GM12878 (cell line): ENCODE results near the gene RAD51B. TPM values are rescaled to one million over a fixed set of nuclear protein-coding genes. Genes with fewer than 3 reads are reported as not detected.
A peak's percentile ranks its signal among the peaks of the same experiment; 100 is the strongest.

Experiments used
- ATAC-seq: fragments of 200-7000 bp; cut with Tn5 transposase; 3 replicates; pipeline ENCODE4 v1.9.1; 2020; ENCODE audit warnings: mild to moderate bottlenecking, moderate library complexity
- BruUV-seq: library from RNA; stranded (reverse); fragments of 400-500 nt; replicated peaks from 2 replicates; lab custom pipeline; 2021; lab: Mats Ljungman, UMichigan
- CTCF ChIA-PET: fragments of 300-600 bp; sonication (Branson Sonifier 250); formaldehyde crosslinking; extraction: SDS; loops from one replicate; lab custom pipeline; 2021; ENCODE audit warnings: inconsistent platforms; lab: Yijun Ruan, JAX
- POLR2A ChIA-PET: fragments of 350-600 bp; formaldehyde crosslinking; extraction: SDS; loops from one replicate; lab custom pipeline; 2021; ENCODE audit warnings: inconsistent platforms; lab: Charles Lee
- RAD21 ChIA-PET: fragments of 300-600 bp; sonication (Branson Sonifier 250); formaldehyde crosslinking; loops from one replicate; lab custom pipeline; 2023; ENCODE audit warnings: antibody characterized with exemption; ENCODE audit not compliant: unreplicated experiment; lab: Charles Lee
- SMC1A ChIA-PET: fragments of 300-600 bp; sonication (Branson Sonifier 250); formaldehyde crosslinking; loops from one replicate; lab custom pipeline; 2023; ENCODE audit not compliant: unreplicated experiment, uncharacterized antibody; lab: Charles Lee
- DNase-seq: peaks from one replicate; pipeline ENCODE4 v3.0.0-alpha.2; 2011; ENCODE audit warnings: low read depth, low spot score
- FAIRE-seq: peaks from 3 replicates; lab custom pipeline; 2011; peaks lifted over from hg19 to GRCh38; lab: Jason Lieb, UNC
- H2AFZ ChIP-seq: 2 replicates; pipeline ENCODE4 v1.6.0; 2011; ENCODE audit warnings: low read depth, low read length, control low read depth; ENCODE audit not compliant: control insufficient read depth
- H3K27ac ChIP-seq: 2 replicates; pipeline ENCODE4 v1.5.1; 2011; ENCODE audit warnings: control low read depth; ENCODE audit not compliant: control insufficient read depth, insufficient read depth
- H3K27me3 ChIP-seq, 2 experiments: replicated peaks in 1 of 2; 2 replicates each; pipeline versions ENCODE4 v1.6.0 to v1.6.1; 2011; ENCODE audit warnings: low read length in 1 of 2; ENCODE audit not compliant: control insufficient read depth in 2 of 2, insufficient read depth in 2 of 2
- H3K36me3 ChIP-seq, 2 experiments: 2 replicates each; pipeline ENCODE4 v1.5.1; 2011; ENCODE audit warnings: low read length in 1 of 2; ENCODE audit not compliant: control insufficient read depth in 2 of 2, insufficient read depth in 2 of 2
- H3K4me1 ChIP-seq: 2 replicates; pipeline ENCODE4 v1.6.1; 2011; ENCODE audit warnings: mild to moderate bottlenecking, low read length, moderate library complexity, mixed read lengths; ENCODE audit not compliant: control insufficient read depth, insufficient read depth
- H3K4me2 ChIP-seq: 2 replicates; pipeline ENCODE4 v1.6.0; 2011; ENCODE audit warnings: control low read depth; ENCODE audit not compliant: control insufficient read depth, insufficient read depth
- H3K4me3 ChIP-seq: fragments of 200-600 bp; sonication (generic); 2 replicates; pipeline ENCODE4 v1.5.1; 2016
- H3K79me2 ChIP-seq: 2 replicates; pipeline ENCODE4 v1.6.0; 2011; ENCODE audit warnings: low read length; ENCODE audit not compliant: control insufficient read depth, insufficient read depth
- H3K9ac ChIP-seq: 2 replicates; pipeline ENCODE4 v1.8.0; 2011; ENCODE audit warnings: low read length, control low read depth, mixed read lengths; ENCODE audit not compliant: control insufficient read depth, insufficient read depth
- H3K9me3 ChIP-seq: replicated peaks from 3 replicates; pipeline ENCODE4 v1.5.1; 2011; ENCODE audit warnings: mild to moderate bottlenecking, low read length; ENCODE audit not compliant: control insufficient read depth, insufficient read depth
- H4K20me1 ChIP-seq: 2 replicates; pipeline ENCODE4 v1.6.0; 2011; ENCODE audit not compliant: control insufficient read depth, insufficient read depth
- BCL3 ChIP-seq: IDR thresholded peaks from 2 replicates; pipeline ENCODE4 v1.6.1; 2011; ENCODE audit warnings: borderline replicate concordance, low read depth, mild to moderate bottlenecking, moderate library complexity, low read length; ENCODE audit not compliant: insufficient read depth, poor library complexity, severe bottlenecking
- CEBPB ChIP-seq, 2 experiments: fragments of 150-350 bp in 1 of 2; IDR thresholded peaks; 2 replicates each; pipeline ENCODE4 v1.6.1; 2012 to 2014; ENCODE audit warnings: low read depth in 2 of 2, low read length in 2 of 2, borderline replicate concordance in 1 of 2, inconsistent platforms in 1 of 2
- CHD1 ChIP-seq: IDR thresholded peaks from 2 replicates; pipeline ENCODE4 v1.6.1; 2012; ENCODE audit warnings: low read depth, low read length, improper control_type of control experiment
- MAX ChIP-seq: IDR thresholded peaks from 2 replicates; pipeline ENCODE4 v1.6.1; 2012; ENCODE audit warnings: low read depth, low read length, improper control_type of control experiment
- NBN ChIP-seq: fragments of 450-650 bp; IDR thresholded peaks from 2 replicates; pipeline ENCODE4 v1.6.1; 2016
- NFXL1 ChIP-seq: fragments of 450-650 bp; IDR thresholded peaks from 2 replicates; pipeline ENCODE4 v1.6.1; 2017; ENCODE audit warnings: antibody characterized with exemption, mild to moderate bottlenecking, borderline replicate concordance
- PAX8 ChIP-seq: fragments of 450-650 bp; IDR thresholded peaks from 2 replicates; pipeline ENCODE4 v1.6.1; 2017; ENCODE audit warnings: mild to moderate bottlenecking, moderate library complexity
- PBX3 ChIP-seq: IDR thresholded peaks from 2 replicates; pipeline ENCODE4 v1.6.1; 2011; ENCODE audit warnings: mild to moderate bottlenecking, low read depth, low read length, moderate library complexity; ENCODE audit not compliant: insufficient replicate concordance
- PML ChIP-seq: IDR thresholded peaks from 2 replicates; pipeline ENCODE4 v1.6.1; 2012; ENCODE audit warnings: low read length, inconsistent platforms
- TARDBP ChIP-seq: IDR thresholded peaks from 2 replicates; pipeline ENCODE4 v1.6.1; 2016; ENCODE audit warnings: borderline replicate concordance
- TCF12 ChIP-seq: IDR thresholded peaks from 2 replicates; pipeline ENCODE4 v1.6.1; 2011; ENCODE audit warnings: low read depth, mild to moderate bottlenecking, low read length
- WGBS: methylation state at CpG from one replicate; pipeline ENCODE4 v1.1.6; 2016; ENCODE audit warnings: low lambda C conversion rate; ENCODE audit not compliant: insufficient replicate concordance, insufficient coverage; ENCODE audit errors: missing lambda C conversion rate; 5-methylcytosine and 5-hydroxymethylcytosine counted together
- in situ Hi-C: fragments of 300-500 bp; cut with MboI; formaldehyde crosslinking; loops from 9 replicates; pipeline ENCODE4 v1.14.3; 2018; ENCODE audit warnings: mixed read lengths
- intact Hi-C: fragments of 100-400 bp; cut with micrococcal nuclease; formaldehyde crosslinking; loops from one replicate; pipeline ENCODE4 v1.14.2; 2022; ENCODE audit not compliant: unreplicated experiment
- polyA plus RNA-seq, 11 experiments: library from polyadenylated mRNA; depleted of rRNA in 4 of 11; unstranded in 6 of 11; stranded (reverse) in 5 of 11; fragments of >200 nt; fragmentation: Nextera tagmentation in 4 of 11; fragmentation: Illumina TruSeq in 1 of 11; extraction: Ambion mirVana in 4 of 11; extraction: Trizol in 1 of 11; gene quantifications; 1 replicate in 1 of 11; 2 replicates in 10 of 11; pipeline versions ENCODE4 v1.2.1 to v1.2.3, GENCODE V29; 2011 to 2016; ENCODE audit warnings: inconsistent platforms in 2 of 11, missing spikeins in 2 of 11, low read depth in 1 of 11
- total RNA-seq, 4 experiments: library from RNA; depleted of rRNA in 3 of 4; stranded (reverse); fragments of >200 nt in 3 of 4; fragmentation: Illumina TruSeq in 1 of 4; extraction: Trizol in 1 of 4; gene quantifications; 2 replicates each; pipeline versions ENCODE4 v1.2.1 to v1.2.3, GENCODE V29; 2013 to 2021
- TF ChIP-seq, protein P1 (sequence below): IDR thresholded peaks from 2 replicates; pipeline ENCODE4 v1.6.1; 2011; ENCODE audit warnings: low read depth, mild to moderate bottlenecking, low read length, moderate library complexity, borderline replicate concordance; ENCODE audit errors: extremely low read depth
- TF ChIP-seq, protein P2 (sequence below): IDR thresholded peaks from 2 replicates; pipeline ENCODE4 v1.6.1; 2011; ENCODE audit warnings: borderline replicate concordance, low read depth, mild to moderate bottlenecking, moderate library complexity, mixed read lengths, low read length; ENCODE audit not compliant: insufficient read depth; ENCODE audit errors: extremely low read length
- TF ChIP-seq, protein P3 (sequence below): fragments of 450-650 bp; IDR thresholded peaks from 2 replicates; pipeline ENCODE4 v1.6.1; 2017; ENCODE audit warnings: mild to moderate bottlenecking

RAD51B gene
- total and polyA plus RNA-seq, 10 of the 15 experiments (the other 5 are each of a cell fraction or from before 2014, with no cell fraction given): 9.8 to 26.8 (median 21.3) TPM

GRCh38 chr14:68312884-68313610 is 493.5 kb downstream of the RAD51B start (continued):
- TF ChIP-seq BCL3 (peak; percentile 96), TARDBP (0 out of 2 replicates have a peak, but pooled peaks have one; percentile 18)

GRCh38 chr14:68314642-68315041 is 495.1 kb downstream of the RAD51B start:
- ChIA-PET RAD21 (interaction anchor here (1.0 to 13.1 kb wide), 22 partner anchors 8 to 475 kb away, joined by 3 to 197 read pairs (median 10); no protein-coding TSS in a partner anchor), POLR2A (interaction anchor here (0.9 to 4.3 kb wide), 11 partner anchors 10 to 92 kb away, joined by 3 to 17 read pairs (median 9); no protein-coding TSS in a partner anchor), SMC1A (interaction anchor here (0.5 to 12.5 kb wide), 28 partner anchors 8 to 501 kb away, joined by 3 to 151 read pairs (median 15); no protein-coding TSS in a partner anchor), CTCF (interaction anchor here (0.6 to 3.6 kb wide), 13 partner anchors 9 to 94 kb away, joined by 3 to 18 read pairs (median 5); no protein-coding TSS in a partner anchor)
- FAIRE-seq (no peak), ATAC-seq (no peak), DNase-seq (no peak)
- H3K4me2 ChIP-seq: no peak overlapping the region
- H3K9me3 ChIP-seq: no peaks in the 10 kb centered on the region
- H3K9ac ChIP-seq: no peak overlapping the region
- in situ Hi-C loops: no loop called here
- TF ChIP-seq MAX (no peak), TCF12 (no peak), PML (no peak), PAX8 (no peak), NBN (no peak), PBX3 (no peak), NFXL1 (no peak), CHD1 (no peak), CEBPB (IDR thresholded peaks at IDR 0.05; ENCODE audit: borderline replicate concordance in 1 of 2, low read depth in 2 of 2, low read length in 2 of 2) (no peak)
- TF ChIP-seq, protein P1, sequence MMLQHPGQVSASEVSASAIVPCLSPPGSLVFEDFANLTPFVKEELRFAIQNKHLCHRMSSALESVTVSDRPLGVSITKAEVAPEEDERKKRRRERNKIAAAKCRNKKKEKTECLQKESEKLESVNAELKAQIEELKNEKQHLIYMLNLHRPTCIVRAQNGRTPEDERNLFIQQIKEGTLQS: no peak
- TF ChIP-seq, protein P2, sequence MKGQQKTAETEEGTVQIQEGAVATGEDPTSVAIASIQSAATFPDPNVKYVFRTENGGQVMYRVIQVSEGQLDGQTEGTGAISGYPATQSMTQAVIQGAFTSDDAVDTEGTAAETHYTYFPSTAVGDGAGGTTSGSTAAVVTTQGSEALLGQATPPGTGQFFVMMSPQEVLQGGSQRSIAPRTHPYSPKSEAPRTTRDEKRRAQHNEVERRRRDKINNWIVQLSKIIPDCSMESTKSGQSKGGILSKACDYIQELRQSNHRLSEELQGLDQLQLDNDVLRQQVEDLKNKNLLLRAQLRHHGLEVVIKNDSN: no peak
- TF ChIP-seq, protein P3, sequence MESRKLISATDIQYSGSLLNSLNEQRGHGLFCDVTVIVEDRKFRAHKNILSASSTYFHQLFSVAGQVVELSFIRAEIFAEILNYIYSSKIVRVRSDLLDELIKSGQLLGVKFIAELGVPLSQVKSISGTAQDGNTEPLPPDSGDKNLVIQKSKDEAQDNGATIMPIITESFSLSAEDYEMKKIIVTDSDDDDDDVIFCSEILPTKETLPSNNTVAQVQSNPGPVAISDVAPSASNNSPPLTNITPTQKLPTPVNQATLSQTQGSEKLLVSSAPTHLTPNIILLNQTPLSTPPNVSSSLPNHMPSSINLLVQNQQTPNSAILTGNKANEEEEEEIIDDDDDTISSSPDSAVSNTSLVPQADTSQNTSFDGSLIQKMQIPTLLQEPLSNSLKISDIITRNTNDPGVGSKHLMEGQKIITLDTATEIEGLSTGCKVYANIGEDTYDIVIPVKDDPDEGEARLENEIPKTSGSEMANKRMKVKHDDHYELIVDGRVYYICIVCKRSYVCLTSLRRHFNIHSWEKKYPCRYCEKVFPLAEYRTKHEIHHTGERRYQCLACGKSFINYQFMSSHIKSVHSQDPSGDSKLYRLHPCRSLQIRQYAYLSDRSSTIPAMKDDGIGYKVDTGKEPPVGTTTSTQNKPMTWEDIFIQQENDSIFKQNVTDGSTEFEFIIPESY: no peak
- H3K4me3 ChIP-seq: no peak overlapping the region
- no peaks in the 10 kb centered on the region for H4K20me1 ChIP-seq
- H3K27ac ChIP-seq: peak overlapping the region; percentile 91
- intact Hi-C loops: no loop called here
- peaks cover 65% of the 10 kb centered on the region for H3K4me1 ChIP-seq
- BruUV-seq: no TSS peak
- 60% methylated on average over 4 of the region's 4 CpGs for whole genome bisulfite sequencing
- H2AFZ ChIP-seq: no peak overlapping the region
- H3K27me3 ChIP-seq: no peaks in the 10 kb centered on the region
- no peaks in the 10 kb centered on the region for H3K36me3 ChIP-seq
- H3K79me2 ChIP-seq: no peaks in the 10 kb centered on the region
